SK-N-SH treated with all-trans-retinoic acid at 6 μM for 48 hours (cell line): ENCODE results near the gene PWWP2B.

Experiments
- ATAC-seq: fragments of 200-7000 bp; cut with Tn5 transposase; 3 replicates; pipeline ENCODE4 v1.9.1; 2020; ENCODE audit warnings: mild to moderate bottlenecking, moderate library complexity
- ARNTL ChIP-seq: fragments of 450-650 bp; formaldehyde crosslinking; IDR thresholded peaks from 2 replicates; pipeline ENCODE4 v1.5.0; 2020; ENCODE audit warnings: low read depth, mild to moderate bottlenecking, moderate library complexity, borderline replicate concordance
- BACH2 ChIP-seq: fragments of 250-450 bp; sonication (Bioruptor Pico); IDR thresholded peaks from 2 replicates; pipeline ENCODE4 v1.9.0; 2021; ENCODE audit warnings: mild to moderate bottlenecking, borderline replicate concordance
- CSDC2 ChIP-seq: fragments of 250-450 bp; sonication (Bioruptor Pico); IDR thresholded peaks from 2 replicates; pipeline ENCODE4 v1.5.0; 2020; ENCODE audit warnings: mild to moderate bottlenecking, moderate library complexity
- ESRRG ChIP-seq: fragments of 250-450 bp; sonication (Bioruptor Pico); IDR thresholded peaks from 2 replicates; pipeline ENCODE4 v1.6.1; 2021; ENCODE audit warnings: mild to moderate bottlenecking
- GLIS3 ChIP-seq: fragments of 250-450 bp; sonication (Bioruptor Pico); IDR thresholded peaks from 2 replicates; pipeline ENCODE4 v1.5.0; 2020; ENCODE audit warnings: mild to moderate bottlenecking, moderate library complexity
- ISL1 ChIP-seq: fragments of 250-450 bp; sonication (Bioruptor Pico); IDR thresholded peaks from 2 replicates; pipeline ENCODE4 v2.1.2; 2022; ENCODE audit warnings: mild to moderate bottlenecking, moderate library complexity
- OSR1 ChIP-seq: fragments of 250-450 bp; sonication (Bioruptor Pico); IDR thresholded peaks from 2 replicates; pipeline ENCODE4 v1.8.0; 2022; ENCODE audit warnings: moderate library complexity, mild to moderate bottlenecking, inconsistent platforms
- PPARA ChIP-seq: fragments of 250-450 bp; sonication (Bioruptor Pico); IDR thresholded peaks from 2 replicates; pipeline ENCODE4 v1.5.0; 2020; ENCODE audit warnings: mild to moderate bottlenecking, borderline replicate concordance
- RARB ChIP-seq: fragments of 250-450 bp; sonication (Bioruptor Pico); IDR thresholded peaks from 2 replicates; pipeline ENCODE4 v1.8.0; 2021; ENCODE audit warnings: mild to moderate bottlenecking, moderate library complexity
- TCF4 ChIP-seq: fragments of 250-450 bp; sonication (Bioruptor Pico); IDR thresholded peaks from 2 replicates; pipeline ENCODE4 v1.8.0; 2021; ENCODE audit warnings: mild to moderate bottlenecking, moderate library complexity, borderline replicate concordance
- TOX ChIP-seq: fragments of 250-450 bp; sonication (Bioruptor Pico); IDR thresholded peaks from 2 replicates; pipeline ENCODE4 v1.8.0; 2021; ENCODE audit warnings: mild to moderate bottlenecking, moderate library complexity, borderline replicate concordance
- TSHZ2 ChIP-seq: fragments of 250-450 bp; sonication (Bioruptor Pico); IDR thresholded peaks from 2 replicates; pipeline ENCODE4 v1.5.0; 2020; ENCODE audit warnings: mild to moderate bottlenecking, moderate library complexity
- ZC3H10 ChIP-seq: fragments of 250-450 bp; sonication (Bioruptor Pico); IDR thresholded peaks from 2 replicates; pipeline ENCODE4 v1.5.1; 2021; ENCODE audit warnings: mild to moderate bottlenecking, moderate library complexity
- ZFP3 ChIP-seq: fragments of 250-450 bp; sonication (Bioruptor Pico); IDR thresholded peaks from 2 replicates; pipeline ENCODE4 v1.5.0; 2020; ENCODE audit warnings: mild to moderate bottlenecking, moderate library complexity
- ZFP30 ChIP-seq: fragments of 450-650 bp; formaldehyde crosslinking; IDR thresholded peaks from 2 replicates; pipeline ENCODE4 v1.5.0; 2022; ENCODE audit warnings: mild to moderate bottlenecking, moderate library complexity
- ZNF565 ChIP-seq: fragments of 450-650 bp; formaldehyde crosslinking; conservative IDR thresholded peaks from 2 replicates; pipeline ENCODE4 v1.5.0; 2020; ENCODE audit warnings: low read depth, mild to moderate bottlenecking, moderate library complexity
- ZNF70 ChIP-seq: fragments of 450-650 bp; formaldehyde crosslinking; IDR thresholded peaks from 2 replicates; pipeline ENCODE4 v1.5.0; 2020; ENCODE audit warnings: mild to moderate bottlenecking, moderate library complexity
- ZNF8 ChIP-seq: fragments of 450-650 bp; formaldehyde crosslinking; IDR thresholded peaks from 2 replicates; pipeline ENCODE4 v1.5.0; 2020; ENCODE audit warnings: mild to moderate bottlenecking, moderate library complexity
- TF ChIP-seq, protein P1 (sequence below): fragments of 250-450 bp; sonication (Bioruptor Pico); IDR thresholded peaks from 2 replicates; pipeline ENCODE4 v1.5.1; 2020; ENCODE audit warnings: low read depth, mild to moderate bottlenecking, moderate library complexity
- TF ChIP-seq, protein P2 (sequence below): fragments of 250-450 bp; sonication (Bioruptor Pico); IDR thresholded peaks from 2 replicates; pipeline ENCODE4 v1.5.1; 2021; ENCODE audit warnings: mild to moderate bottlenecking, moderate library complexity
- TF ChIP-seq, protein P3 (sequence below): fragments of 250-450 bp; sonication (Bioruptor Pico); IDR thresholded peaks from 2 replicates; pipeline ENCODE4 v1.8.0; 2020; ENCODE audit warnings: mild to moderate bottlenecking, moderate library complexity, borderline replicate concordance

The PWWP2B gene

DNA sequence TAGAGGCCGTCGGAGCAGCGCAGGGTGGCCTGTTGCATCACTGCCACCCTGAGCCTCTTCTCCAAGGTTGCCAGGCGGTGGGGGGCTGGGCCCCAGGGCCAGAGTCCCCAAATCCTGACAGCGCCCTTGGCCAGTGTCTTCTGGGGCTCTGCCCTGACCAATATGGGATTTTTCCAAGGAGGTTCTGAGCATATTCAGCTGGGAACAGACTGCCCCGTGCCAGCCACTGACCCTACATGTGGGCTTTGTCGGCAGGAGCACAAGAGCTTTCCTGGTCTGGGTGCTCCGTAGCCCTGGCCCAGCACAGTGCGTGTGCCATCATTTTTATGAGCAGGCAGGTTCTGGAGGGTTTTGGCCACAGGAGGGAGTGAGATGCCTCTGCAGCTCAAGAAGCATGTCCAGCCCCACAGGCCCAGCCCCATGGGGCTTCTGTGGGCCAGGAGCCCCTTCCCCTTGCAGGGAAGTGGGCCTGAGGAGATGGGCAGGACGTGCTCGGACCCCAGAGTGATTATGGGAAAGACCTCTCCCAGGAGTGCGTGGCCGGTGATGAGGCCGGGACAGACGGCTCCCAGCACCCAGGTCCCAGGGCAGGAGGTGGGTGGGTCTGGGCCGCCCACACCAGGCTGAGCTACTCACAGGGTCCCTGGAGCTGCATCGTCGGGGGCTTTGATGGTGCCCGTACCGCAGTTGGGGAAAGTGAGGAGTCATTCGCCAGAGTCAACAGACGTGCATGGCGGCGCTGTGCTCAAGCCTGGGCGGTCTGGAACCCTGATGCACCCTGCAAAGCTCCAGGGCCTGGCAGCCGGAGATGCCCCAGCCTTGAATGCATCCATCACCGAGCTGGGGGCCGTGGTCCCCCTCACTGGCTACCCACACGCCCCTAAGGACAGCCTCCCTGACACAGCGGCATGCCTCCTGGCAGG is 66.6 kb downstream of the PWWP2B start:
- TF ChIP-seq, protein P1, sequence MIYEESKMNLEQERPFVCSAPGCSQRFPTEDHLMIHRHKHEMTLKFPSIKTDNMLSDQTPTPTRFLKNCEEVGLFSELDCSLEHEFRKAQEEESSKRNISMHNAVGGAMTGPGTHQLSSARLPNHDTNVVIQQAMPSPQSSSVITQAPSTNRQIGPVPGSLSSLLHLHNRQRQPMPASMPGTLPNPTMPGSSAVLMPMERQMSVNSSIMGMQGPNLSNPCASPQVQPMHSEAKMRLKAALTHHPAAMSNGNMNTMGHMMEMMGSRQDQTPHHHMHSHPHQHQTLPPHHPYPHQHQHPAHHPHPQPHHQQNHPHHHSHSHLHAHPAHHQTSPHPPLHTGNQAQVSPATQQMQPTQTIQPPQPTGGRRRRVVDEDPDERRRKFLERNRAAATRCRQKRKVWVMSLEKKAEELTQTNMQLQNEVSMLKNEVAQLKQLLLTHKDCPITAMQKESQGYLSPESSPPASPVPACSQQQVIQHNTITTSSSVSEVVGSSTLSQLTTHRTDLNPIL (CRISPR knock-in tag), result no peak
- no peak for TF ChIP-seq RARB (CRISPR knock-in tag)
- no peak for TF ChIP-seq GLIS3 (CRISPR knock-in tag)
- no peak for TF ChIP-seq TCF4 (CRISPR knock-in tag)
- no peak for TF ChIP-seq TSHZ2
- TF ChIP-seq ESRRG, result no peak
- no peak for TF ChIP-seq BACH2 (CRISPR knock-in tag)
- TF ChIP-seq ZNF565 (CRISPR knock-in tag), result no peak
- TF ChIP-seq ARNTL (CRISPR knock-in tag), result no peak
- TF ChIP-seq ZNF8 (CRISPR knock-in tag), result no peak
- TF ChIP-seq ZNF70 (CRISPR knock-in tag), result no peak
- no peak for TF ChIP-seq PPARA (CRISPR knock-in tag)
- no peak for TF ChIP-seq TOX
- TF ChIP-seq ZFP3, result no peak
- TF ChIP-seq OSR1 (CRISPR knock-in tag), result no peak
- ATAC-seq, result peak; percentile 12; the same call in 1 of the 3 replicates

- no peak for ATAC-seq
- TF ChIP-seq ZFP30 (CRISPR knock-in tag), result no peak
- TF ChIP-seq, protein P2, sequence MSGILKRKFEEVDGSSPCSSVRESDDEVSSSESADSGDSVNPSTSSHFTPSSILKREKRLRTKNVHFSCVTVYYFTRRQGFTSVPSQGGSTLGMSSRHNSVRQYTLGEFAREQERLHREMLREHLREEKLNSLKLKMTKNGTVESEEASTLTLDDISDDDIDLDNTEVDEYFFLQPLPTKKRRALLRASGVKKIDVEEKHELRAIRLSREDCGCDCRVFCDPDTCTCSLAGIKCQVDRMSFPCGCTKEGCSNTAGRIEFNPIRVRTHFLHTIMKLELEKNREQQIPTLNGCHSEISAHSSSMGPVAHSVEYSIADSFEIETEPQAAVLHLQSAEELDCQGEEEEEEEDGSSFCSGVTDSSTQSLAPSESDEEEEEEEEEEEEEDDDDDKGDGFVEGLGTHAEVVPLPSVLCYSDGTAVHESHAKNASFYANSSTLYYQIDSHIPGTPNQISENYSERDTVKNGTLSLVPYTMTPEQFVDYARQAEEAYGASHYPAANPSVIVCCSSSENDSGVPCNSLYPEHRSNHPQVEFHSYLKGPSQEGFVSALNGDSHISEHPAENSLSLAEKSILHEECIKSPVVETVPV, result no peak
- TF ChIP-seq TCF4 (CRISPR knock-in tag), result no peak
- TF ChIP-seq BACH2 (CRISPR knock-in tag), result no peak
- no peak for TF ChIP-seq ZC3H10 (CRISPR knock-in tag)
Measured at GRCh38 chr10:132464256-132465192, 67.5 kb downstream of the PWWP2B start.

DNA sequence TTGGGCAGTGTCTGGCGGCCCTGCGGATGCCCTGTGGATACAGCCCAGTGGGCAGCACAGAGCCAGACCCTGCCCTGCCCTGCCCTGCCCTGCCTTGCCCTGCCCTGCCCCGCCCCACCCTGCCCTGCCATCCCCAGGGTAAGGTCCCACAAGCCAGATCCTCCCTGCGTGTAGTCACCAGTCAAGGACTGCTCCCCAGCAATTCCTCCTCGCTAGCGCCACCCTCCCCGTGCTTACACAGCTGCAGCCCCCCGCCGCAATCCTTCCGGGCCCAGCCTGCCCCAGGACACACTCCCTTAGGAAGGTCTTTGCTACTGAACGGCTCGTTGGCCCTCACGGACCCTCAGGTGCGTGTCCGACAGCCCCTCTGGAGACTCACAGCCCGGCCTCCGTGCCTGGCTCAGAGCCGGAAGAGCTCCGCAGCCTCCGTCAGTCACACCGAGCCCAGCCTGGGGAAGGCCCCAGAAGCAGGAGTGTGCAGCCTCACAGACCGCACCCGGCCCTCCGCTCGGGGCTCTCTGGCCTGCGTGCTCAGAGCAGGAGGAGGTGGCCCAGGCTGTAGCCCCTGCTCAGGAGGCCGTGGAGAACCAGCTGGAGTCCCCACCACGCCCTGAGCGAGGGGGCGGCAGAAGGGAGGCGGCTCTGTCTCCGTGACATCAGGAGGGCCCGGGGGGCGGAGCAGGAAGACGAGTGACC is 68.3 kb downstream of the PWWP2B start:
- TF ChIP-seq, protein P2, result no peak
- no peak for TF ChIP-seq ZC3H10 (CRISPR knock-in tag)
- no peak for TF ChIP-seq TCF4 (CRISPR knock-in tag)
- no peak for TF ChIP-seq CSDC2
- no peak for TF ChIP-seq TSHZ2
- TF ChIP-seq GLIS3 (CRISPR knock-in tag), result no peak
- no peak for TF ChIP-seq ARNTL (CRISPR knock-in tag)
- no peak for TF ChIP-seq ESRRG
- no peak for TF ChIP-seq ZNF70 (CRISPR knock-in tag)
- TF ChIP-seq, protein P3, sequence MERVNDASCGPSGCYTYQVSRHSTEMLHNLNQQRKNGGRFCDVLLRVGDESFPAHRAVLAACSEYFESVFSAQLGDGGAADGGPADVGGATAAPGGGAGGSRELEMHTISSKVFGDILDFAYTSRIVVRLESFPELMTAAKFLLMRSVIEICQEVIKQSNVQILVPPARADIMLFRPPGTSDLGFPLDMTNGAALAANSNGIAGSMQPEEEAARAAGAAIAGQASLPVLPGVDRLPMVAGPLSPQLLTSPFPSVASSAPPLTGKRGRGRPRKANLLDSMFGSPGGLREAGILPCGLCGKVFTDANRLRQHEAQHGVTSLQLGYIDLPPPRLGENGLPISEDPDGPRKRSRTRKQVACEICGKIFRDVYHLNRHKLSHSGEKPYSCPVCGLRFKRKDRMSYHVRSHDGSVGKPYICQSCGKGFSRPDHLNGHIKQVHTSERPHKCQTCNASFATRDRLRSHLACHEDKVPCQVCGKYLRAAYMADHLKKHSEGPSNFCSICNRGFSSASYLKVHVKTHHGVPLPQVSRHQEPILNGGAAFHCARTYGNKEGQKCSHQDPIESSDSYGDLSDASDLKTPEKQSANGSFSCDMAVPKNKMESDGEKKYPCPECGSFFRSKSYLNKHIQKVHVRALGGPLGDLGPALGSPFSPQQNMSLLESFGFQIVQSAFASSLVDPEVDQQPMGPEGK (CRISPR knock-in tag), result no peak
- no peak for TF ChIP-seq ISL1 (CRISPR knock-in tag)
- no peak for TF ChIP-seq ZFP30 (CRISPR knock-in tag)
- TF ChIP-seq OSR1 (CRISPR knock-in tag), result no peak
- no peak for ATAC-seq
